Effector memory CD8-positive, alpha-beta T cell (primary cell): ENCODE measurements around the gene SLC12A2.

Experiments used
- ATAC-seq: fragments of 150-1000 bp; cut with Tn5 transposase; replicated peaks from 2 replicates; pipeline ENCODE4 v1.10.0; 2021; ENCODE audit warnings: mild to moderate bottlenecking, moderate library complexity
- DNase-seq, 3 experiments: peaks; one replicate each; pipeline ENCODE4 v3.0.0; 2021
- H3K27ac Mint-ChIP-seq, 2 donors: one replicate each; pipeline ENCODE4 v1.8.0; 2022; ENCODE audit warnings: mild to moderate bottlenecking in 2 of 2, mixed read lengths in 2 of 2, moderate library complexity in 2 of 2
- H3K27me3 Mint-ChIP-seq, 2 donors: one replicate each; pipeline ENCODE4 v1.8.0; 2022; ENCODE audit warnings: mixed read lengths in 2 of 2
- H3K36me3 Mint-ChIP-seq: one replicate; pipeline ENCODE4 v1.8.0; 2022; ENCODE audit warnings: mild to moderate bottlenecking, moderate library complexity, mixed read lengths; ENCODE audit not compliant: insufficient read depth
- H3K4me1 Mint-ChIP-seq, 2 donors: one replicate each; pipeline ENCODE4 v1.8.0; 2022; ENCODE audit warnings: low read depth in 2 of 2, mixed read lengths in 2 of 2
- H3K4me3 Mint-ChIP-seq, 2 donors: one replicate each; pipeline ENCODE4 v1.8.0; 2022; ENCODE audit warnings: mild to moderate bottlenecking in 2 of 2, mixed read lengths in 2 of 2, moderate library complexity in 2 of 2
- H3K9me3 Mint-ChIP-seq, 2 donors: one replicate each; pipeline ENCODE4 v1.8.0; 2022; ENCODE audit warnings: mixed read lengths in 2 of 2

SLC12A2 gene

GRCh38 chr5:128199611-128200010 lies 116.0 kb downstream of the SLC12A2 start:
- peaks cover 0 to 2% of the 10 kb centered on the region in 2 donors for H3K4me1 Mint-ChIP-seq
- ATAC-seq, result no peak
- H3K27me3 Mint-ChIP-seq, result no peaks in the 10 kb centered on the region
- DNase-seq, result no peak
- no peak overlapping the region for H3K27ac Mint-ChIP-seq
- no peaks in the 10 kb centered on the region for H3K36me3 Mint-ChIP-seq
- no peak overlapping the region for H3K4me3 Mint-ChIP-seq
- no peaks in the 10 kb centered on the region for H3K9me3 Mint-ChIP-seq

- H3K36me3 Mint-ChIP-seq, result no peaks in the 10 kb centered on the region
- peaks cover 0 to 2% of the 10 kb centered on the region in 2 donors for H3K4me1 Mint-ChIP-seq
- peak; percentile 79 to 86 (median 79) for DNase-seq
- H3K4me3 Mint-ChIP-seq, result peak overlapping the region in 1 of 2 donors; percentile 9
- H3K27me3 Mint-ChIP-seq, result no peaks in the 10 kb centered on the region
- no peaks in the 10 kb centered on the region for H3K9me3 Mint-ChIP-seq
- ATAC-seq, result peak; percentile 98
- H3K27ac Mint-ChIP-seq, result peak overlapping the region in 1 of 2 donors; percentile 39
Observed at GRCh38 chr5:128201065-128201926, 117.7 kb downstream of the SLC12A2 start.

DNA sequence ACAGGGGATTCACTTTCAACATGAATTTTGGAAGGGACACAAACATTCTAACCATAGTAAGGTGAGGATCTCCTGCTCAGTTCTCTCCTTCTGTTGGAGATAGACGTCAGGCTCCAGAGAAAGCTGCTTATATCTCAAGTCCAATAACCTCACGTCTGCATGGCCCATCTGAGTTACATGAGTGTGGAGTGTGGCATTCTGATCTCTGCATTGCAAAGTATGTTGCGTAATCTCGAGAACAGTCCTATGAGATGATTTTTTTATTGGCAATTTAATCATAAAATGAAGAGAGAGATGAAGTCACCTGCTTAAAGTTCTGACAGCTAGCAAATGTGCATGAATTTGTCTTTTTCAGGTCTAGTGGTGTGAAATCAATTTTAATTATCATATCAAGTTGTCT lies 118.8 kb downstream of the SLC12A2 start:
- no peaks in the 10 kb centered on the region for H3K9me3 Mint-ChIP-seq
- H3K27ac Mint-ChIP-seq, result no peak overlapping the region
- H3K4me3 Mint-ChIP-seq, result no peak overlapping the region
- H3K27me3 Mint-ChIP-seq, result no peaks in the 10 kb centered on the region
- DNase-seq (no peak), ATAC-seq (no peak)
- peaks cover 0 to 2% of the 10 kb centered on the region in 2 donors for H3K4me1 Mint-ChIP-seq
- no peaks in the 10 kb centered on the region for H3K36me3 Mint-ChIP-seq

DNA sequence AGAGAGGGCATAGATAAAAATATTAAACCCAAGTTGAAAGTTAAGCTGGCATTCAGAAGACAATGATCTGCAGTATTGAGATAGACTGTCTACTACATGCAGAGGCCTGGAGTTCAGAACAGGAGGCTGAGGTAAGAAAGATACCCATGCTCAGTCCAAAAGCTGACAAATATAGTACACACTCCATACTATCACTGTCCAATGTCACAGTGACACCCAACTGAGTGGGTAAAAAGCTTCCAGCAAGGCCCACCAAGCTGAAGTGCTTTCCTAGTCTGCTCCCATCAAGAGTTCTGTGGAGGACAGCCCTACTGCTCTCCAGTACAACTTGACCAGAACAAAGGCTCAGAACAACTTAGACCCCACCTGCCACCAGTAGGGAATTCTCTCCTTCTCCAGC lies 124.9 kb downstream of the SLC12A2 start:
- H3K9me3 Mint-ChIP-seq, result no peaks in the 10 kb centered on the region
- H3K4me1 Mint-ChIP-seq, result peaks cover 0 to 2% of the 10 kb centered on the region in 2 donors
- H3K27me3 Mint-ChIP-seq, result peaks cover 7 to 10% of the 10 kb centered on the region in 2 donors
- peaks cover 3% of the 10 kb centered on the region for H3K36me3 Mint-ChIP-seq
- ATAC-seq (no peak), DNase-seq (no peak)
- H3K4me3 Mint-ChIP-seq, result no peak overlapping the region
- no peak overlapping the region for H3K27ac Mint-ChIP-seq

DNA sequence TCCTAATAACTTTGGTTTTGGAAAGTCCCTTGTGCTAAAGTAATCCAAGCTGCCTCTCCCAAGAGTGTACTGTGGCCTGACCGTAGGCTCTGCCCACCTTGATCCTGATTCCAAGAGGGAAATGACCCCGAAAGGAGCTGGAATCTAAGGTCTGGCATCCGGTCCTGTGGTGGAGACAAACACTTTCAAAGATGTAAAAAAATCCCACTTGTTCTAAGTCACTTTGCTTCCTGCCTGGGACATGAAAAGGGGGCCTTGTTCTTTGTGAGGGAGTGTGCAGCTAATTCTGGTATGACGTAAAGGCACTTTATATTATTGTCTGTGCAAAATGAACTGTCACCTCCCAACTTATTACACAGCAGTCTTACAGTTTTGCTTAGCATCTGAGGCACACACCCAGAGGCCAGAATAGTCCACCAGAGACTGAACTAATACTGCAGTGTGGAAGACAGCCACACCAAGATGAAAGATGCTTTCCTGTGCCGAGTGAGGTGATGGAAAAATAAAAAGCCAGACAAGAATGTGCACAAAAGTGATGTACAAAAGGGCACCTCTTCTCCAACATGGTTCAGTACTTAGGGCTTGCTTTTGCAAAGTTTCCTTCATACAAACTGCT lies 128.7 kb downstream of the SLC12A2 start:
- Mint-ChIP-seq H3K27ac (no peak overlapping the region), H3K9me3 (no peaks in the 10 kb centered on the region), H3K27me3 (peaks cover 7 to 24% of the 10 kb centered on the region in 2 donors), H3K36me3 (peaks cover 3% of the 10 kb centered on the region), H3K4me3 (no peak overlapping the region), H3K4me1 (peaks cover 0 to 2% of the 10 kb centered on the region in 2 donors)
- DNase-seq (no peak), ATAC-seq (no peak)

DNA sequence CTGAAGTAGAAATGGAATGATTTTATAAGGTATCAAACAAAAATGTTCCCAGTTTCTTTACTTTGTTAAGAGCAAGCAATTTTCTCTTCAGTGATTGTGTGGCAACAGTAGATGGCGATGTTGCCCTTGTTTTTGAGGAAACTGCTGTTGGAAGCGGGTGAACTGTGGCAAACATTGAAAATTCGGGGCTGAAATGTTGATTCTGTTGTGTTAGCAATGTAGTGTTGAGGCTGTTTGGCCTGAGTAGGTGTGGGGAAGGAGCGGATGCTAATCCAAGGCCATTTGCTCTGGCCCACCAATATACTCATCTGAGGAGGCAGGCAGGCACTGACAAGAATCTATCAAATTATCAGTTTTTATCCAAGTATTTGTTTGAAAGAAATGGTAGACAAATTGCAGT lies 129.8 kb downstream of the SLC12A2 start:
- Mint-ChIP-seq H3K27me3 (peaks cover 7 to 32% of the 10 kb centered on the region in 2 donors), H3K4me1 (peaks cover 0 to 2% of the 10 kb centered on the region in 2 donors), H3K36me3 (peaks cover 3% of the 10 kb centered on the region), H3K27ac (no peak overlapping the region), H3K9me3 (no peaks in the 10 kb centered on the region), H3K4me3 (no peak overlapping the region)
- DNase-seq (peak; percentile 10 to 24 (median 17)), ATAC-seq (peak; percentile 35)

DNA sequence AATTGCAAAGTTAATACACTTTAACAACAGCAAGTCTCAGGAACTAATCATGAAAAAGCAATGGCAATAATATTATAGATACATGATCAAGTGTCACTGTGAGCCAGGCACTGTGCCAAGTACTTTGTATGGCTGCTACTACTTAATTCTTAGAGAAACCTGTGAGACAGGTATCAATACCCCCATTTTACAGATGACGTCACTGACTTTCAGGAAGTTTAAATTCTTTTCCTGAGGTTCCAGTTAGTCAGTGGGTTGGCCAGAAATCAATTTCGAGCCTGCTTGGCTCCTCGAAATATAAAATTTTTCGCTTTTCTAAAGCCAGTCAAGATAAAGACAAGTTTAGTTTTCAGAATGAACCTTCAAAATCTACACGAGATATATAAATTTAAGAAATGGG lies 130.3 kb downstream of the SLC12A2 start:
- ATAC-seq, result no peak

GRCh38 chr5:128216285-128216684 lies 132.7 kb downstream of the SLC12A2 start:
- Mint-ChIP-seq H3K27me3 (peaks cover 0 to 23% of the 10 kb centered on the region in 2 donors), H3K9me3 (no peaks in the 10 kb centered on the region)
- no peak for ATAC-seq

More for the DNA sequence above, 130.3 kb downstream of the SLC12A2 start:
- Mint-ChIP-seq H3K9me3 (no peaks in the 10 kb centered on the region), H3K4me1 (peaks cover 0 to 2% of the 10 kb centered on the region in 2 donors), H3K27ac (no peak overlapping the region), H3K27me3 (peaks cover 4 to 27% of the 10 kb centered on the region in 2 donors), H3K4me3 (no peak overlapping the region), H3K36me3 (peaks cover 3% of the 10 kb centered on the region)
- DNase-seq, result no peak

GRCh38 chr5:128216860-128217531 lies 133.4 kb downstream of the SLC12A2 start:
- ATAC-seq, result no peak
- Mint-ChIP-seq H3K4me1 (peaks cover 0 to 2% of the 10 kb centered on the region in 2 donors), H3K9me3 (no peaks in the 10 kb centered on the region), H3K36me3 (peaks cover under 1% of the 10 kb centered on the region), H3K27me3 (peaks cover 0 to 23% of the 10 kb centered on the region in 2 donors), H3K27ac (no peak overlapping the region), H3K4me3 (no peak overlapping the region)
- DNase-seq, result no peak

More at GRCh38 chr5:128216285-128216684, 132.7 kb downstream of the SLC12A2 start:
- H3K4me3 Mint-ChIP-seq, result no peak overlapping the region
- DNase-seq, result no peak
- H3K4me1 Mint-ChIP-seq, result peaks cover 0 to 2% of the 10 kb centered on the region in 2 donors
- H3K27ac Mint-ChIP-seq, result no peak overlapping the region
- H3K36me3 Mint-ChIP-seq, result no peaks in the 10 kb centered on the region

DNA sequence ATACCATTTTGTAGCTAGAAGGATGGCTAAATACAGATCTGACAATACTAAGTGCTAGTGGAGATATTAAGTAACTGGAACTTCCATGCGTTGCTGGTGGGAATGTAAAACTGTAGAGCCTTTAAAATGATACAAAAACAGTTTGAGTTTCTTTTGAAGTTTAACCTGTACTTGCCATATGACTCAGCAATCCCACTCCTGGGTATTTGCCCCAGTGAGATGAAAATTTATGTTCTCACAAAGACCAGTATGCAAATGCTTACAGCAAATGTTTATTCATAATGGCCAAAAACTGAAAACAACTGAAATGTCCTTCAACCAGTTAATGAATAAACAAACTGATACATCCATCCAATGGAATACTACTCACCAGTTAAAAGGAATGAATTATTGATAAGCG lies 137.3 kb downstream of the SLC12A2 start:
- no peaks in the 10 kb centered on the region for H3K9me3 Mint-ChIP-seq
- H3K4me3 Mint-ChIP-seq, result no peak overlapping the region
- DNase-seq (no peak), ATAC-seq (no peak)
- H3K4me1 Mint-ChIP-seq, result no peaks in the 10 kb centered on the region
- peaks cover 0 to 15% of the 10 kb centered on the region in 2 donors for H3K27me3 Mint-ChIP-seq
- H3K27ac Mint-ChIP-seq, result no peak overlapping the region
- H3K36me3 Mint-ChIP-seq, result peaks cover 3% of the 10 kb centered on the region

DNA sequence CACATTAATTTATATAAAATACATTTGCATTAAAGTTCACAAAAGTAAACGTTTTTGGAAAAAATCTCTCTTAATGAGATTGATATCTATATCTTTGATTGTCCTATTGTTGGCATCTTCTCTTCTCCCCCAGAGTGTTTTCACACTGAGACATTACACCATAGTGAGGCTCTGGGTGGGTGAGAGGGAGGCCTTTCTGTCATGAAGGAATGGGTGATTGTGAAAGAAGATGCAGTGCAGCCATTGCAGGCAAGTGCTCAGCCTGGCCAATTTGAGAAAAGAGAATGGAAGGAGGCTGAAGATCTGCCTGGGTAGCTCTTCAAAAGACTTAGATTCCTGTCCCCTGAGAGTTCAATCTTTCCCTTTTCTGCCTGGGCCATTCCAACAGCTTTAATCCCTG lies 140.8 kb downstream of the SLC12A2 start:
- Mint-ChIP-seq H3K4me3 (no peak overlapping the region), H3K27me3 (no peaks in the 10 kb centered on the region), H3K36me3 (peaks cover 3% of the 10 kb centered on the region), H3K9me3 (no peaks in the 10 kb centered on the region), H3K4me1 (no peaks in the 10 kb centered on the region), H3K27ac (no peak overlapping the region)
- DNase-seq (no peak), ATAC-seq (no peak)

DNA sequence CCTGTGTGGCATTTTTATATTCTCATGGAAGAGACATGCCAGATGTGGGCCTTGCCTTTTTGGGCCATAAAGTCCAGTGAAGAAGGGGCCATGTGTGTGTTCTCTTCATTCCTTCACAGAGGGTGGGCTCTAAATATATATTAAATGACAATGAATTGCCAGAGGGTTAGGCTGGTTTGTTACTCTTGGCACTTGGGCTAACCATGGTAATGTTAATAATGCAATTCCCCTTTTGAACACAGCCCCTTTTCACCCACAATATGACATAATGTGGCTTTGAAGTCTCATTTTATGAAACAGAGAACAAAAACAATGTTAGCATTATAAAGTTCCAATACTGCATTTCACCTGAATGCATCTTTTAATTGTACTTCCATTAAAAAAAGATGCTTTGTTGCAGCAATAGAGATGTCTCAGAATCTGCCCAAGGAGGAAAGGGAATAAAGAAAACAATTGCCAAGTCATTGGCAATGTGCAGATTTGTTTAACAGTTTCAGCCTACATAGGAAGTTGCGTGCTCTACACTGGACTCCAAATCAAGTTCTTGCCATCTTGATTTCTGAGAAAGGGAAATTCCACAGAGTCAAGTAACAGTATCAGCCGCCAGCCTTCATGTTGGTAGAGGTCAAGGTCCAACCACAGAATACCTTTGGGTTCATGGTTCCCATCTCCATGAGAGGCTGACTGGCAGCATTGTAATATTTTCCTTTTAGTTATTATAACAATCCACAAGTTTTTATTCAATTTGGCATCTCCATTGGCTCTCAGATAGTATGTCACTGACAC lies 141.9 kb downstream of the SLC12A2 start:
- Mint-ChIP-seq H3K4me1 (no peaks in the 10 kb centered on the region), H3K27ac (no peak overlapping the region), H3K9me3 (no peaks in the 10 kb centered on the region), H3K4me3 (no peak overlapping the region), H3K27me3 (no peaks in the 10 kb centered on the region), H3K36me3 (peaks cover 3% of the 10 kb centered on the region)
- no peak for DNase-seq
- ATAC-seq, result no peak

DNA sequence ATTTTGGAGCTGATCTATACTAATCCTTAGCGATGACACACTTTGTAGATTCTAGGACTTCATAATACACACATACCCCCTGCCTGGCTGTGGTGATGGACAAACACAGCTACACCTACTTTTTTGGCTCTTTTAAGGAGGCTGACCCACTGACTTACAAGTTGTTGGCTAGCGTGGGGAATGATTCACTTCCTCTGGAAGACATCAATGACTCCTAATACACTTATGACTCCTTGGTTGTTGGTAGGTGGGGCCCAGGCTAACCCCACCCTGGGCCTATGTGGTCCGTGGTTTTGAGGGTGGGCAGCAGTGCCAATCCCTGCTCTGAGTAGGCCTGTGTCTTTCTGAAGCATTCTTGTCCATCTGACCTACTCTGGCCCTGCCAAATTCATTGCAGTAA lies 144.4 kb downstream of the SLC12A2 start:
- Mint-ChIP-seq H3K27ac (no peak overlapping the region), H3K27me3 (no peaks in the 10 kb centered on the region), H3K36me3 (no peaks in the 10 kb centered on the region), H3K4me1 (no peaks in the 10 kb centered on the region), H3K9me3 (no peaks in the 10 kb centered on the region), H3K4me3 (no peak overlapping the region)
- DNase-seq, result no peak
- no peak for ATAC-seq
